GM19239 (cell line): ENCODE data around the gene KHK.
A peak's percentile ranks its signal among the peaks of the same experiment; 100 is the strongest.

Experiments used
- DNase-seq: peaks from one replicate; pipeline ENCODE4 v3.0.0; 2011; ENCODE audit warnings: low spot score; ENCODE audit not compliant: insufficient read length
- FAIRE-seq: peaks from 2 replicates; lab custom pipeline; 2011; peaks lifted over from hg19 to GRCh38; lab: Jason Lieb, UNC

Gene KHK

DNA sequence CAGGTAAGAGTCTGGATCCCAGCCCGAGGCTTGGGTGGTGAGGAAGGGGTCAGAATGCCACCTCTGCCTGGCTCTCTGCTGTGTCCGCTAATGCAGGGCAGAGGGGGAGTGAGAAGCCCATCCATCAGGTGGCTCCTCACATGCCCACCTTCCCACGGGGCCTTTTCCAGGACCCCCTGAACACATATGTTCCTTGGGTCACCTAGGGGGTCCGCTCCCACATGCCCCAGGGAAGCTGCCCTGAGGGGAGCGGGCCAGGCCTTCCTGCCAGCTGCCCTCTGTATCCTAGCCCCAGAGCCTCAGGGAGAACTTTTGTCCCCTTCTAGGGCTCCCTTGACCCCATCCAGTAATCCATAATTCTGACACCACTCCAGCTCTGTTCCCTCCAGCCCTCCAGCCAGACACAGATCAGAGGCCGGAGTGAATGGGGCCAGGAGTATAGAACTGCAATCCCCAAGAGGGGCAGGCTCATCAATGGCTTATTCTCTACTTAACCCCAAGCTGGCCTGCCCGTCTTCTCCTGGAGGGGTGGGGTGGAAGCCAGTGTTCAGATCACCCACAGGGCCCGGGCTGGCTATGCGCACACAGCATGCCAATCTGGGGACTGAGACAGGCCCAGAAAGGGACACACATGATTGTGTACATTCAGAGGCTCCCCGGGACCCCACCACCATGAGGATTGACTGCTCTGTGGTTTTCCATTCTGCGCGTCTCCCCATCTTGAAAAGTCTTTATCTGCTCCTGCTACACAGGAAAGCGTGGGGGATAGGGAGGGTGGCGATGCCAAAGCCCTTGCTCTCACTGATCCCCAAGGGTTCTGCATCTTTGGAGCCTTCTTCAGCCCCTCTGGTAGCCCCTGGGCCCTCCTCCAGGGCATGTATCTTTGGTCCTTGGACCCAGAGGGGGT, 7.1 kb upstream of the KHK start:
- DNase-seq, result no peak
- no peak for FAIRE-seq

- FAIRE-seq (no peak), DNase-seq (no peak)
These were observed 6.5 kb upstream of the KHK start for GRCh38 chr2:27080140-27080469.

DNA sequence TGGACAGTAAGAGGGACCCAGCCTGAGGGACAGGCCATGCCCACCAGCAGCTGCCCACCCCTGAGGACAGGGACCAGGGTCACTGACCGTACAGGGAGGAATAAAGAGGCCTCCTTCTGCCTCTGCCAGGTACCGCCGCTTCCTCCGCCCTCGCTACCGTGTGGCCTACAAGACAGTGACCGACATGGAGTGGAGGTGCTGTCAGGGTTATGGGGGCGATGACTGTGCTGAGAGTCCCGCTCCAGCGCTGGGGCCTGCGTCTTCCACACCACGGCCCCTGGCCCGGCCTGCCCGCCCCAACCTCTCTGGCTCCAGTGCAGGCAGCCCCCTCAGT, 6.0 kb upstream of the KHK start:
- no peak for DNase-seq

GRCh38 chr2:27081984-27082772, 4.4 kb upstream of the KHK start:
- DNase-seq (no peak), FAIRE-seq (no peak)

More for the DNA sequence above, 6.0 kb upstream of the KHK start:
- FAIRE-seq, result no peak

DNA sequence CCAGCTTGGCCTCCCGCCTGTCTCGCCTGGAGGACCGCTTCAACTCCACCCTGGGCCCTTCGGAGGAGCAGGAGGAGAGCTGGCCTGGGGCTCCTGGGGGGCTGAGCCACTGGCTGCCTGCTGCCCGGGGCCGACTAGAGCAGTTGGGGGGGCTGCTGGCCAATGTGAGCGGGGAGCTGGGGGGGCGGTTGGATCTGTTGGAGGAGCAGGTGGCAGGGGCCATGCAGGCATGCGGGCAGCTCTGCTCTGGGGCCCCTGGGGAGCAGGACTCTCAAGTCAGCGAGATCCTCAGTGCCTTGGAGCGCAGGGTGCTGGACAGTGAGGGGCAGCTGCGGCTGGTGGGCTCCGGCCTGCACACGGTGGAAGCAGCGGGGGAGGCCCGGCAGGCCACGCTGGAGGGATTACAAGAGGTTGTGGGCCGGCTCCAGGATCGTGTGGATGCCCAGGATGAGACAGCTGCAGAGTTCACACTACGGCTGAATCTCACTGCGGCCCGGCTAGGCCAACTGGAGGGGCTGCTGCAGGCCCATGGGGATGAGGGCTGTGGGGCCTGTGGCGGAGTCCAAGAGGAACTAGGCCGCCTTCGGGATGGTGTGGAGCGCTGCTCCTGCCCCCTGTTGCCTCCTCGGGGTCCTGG, 3.7 kb upstream of the KHK start:
- DNase-seq (no peak), FAIRE-seq (no peak)

GRCh38 chr2:27083410-27084296, 2.9 kb upstream of the KHK start:
- FAIRE-seq (no peak), DNase-seq (no peak)

- FAIRE-seq, result no peak
These were observed 2.1 kb upstream of the KHK start for GRCh38 chr2:27084297-27085061.

GRCh38 chr2:27085062-27085672, 1.4 kb upstream of the KHK start:
- FAIRE-seq (no peak), DNase-seq (no peak)

More at GRCh38 chr2:27084297-27085061, 2.1 kb upstream of the KHK start:
- DNase-seq, result no peak

DNA sequence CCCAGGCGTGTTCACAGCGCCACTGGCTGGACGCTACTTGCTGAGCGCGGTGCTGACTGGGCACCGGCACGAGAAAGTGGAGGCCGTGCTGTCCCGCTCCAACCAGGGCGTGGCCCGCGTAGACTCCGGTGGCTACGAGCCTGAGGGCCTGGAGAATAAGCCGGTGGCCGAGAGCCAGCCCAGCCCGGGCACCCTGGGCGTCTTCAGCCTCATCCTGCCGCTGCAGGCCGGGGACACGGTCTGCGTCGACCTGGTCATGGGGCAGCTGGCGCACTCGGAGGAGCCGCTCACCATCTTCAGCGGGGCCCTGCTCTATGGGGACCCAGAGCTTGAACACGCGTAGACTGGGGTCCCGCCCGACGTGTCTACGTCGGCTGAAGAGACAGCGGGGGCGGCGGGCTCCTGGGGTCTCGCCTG, 891 bp upstream of the KHK start:
- DNase-seq (no peak), FAIRE-seq (peak; percentile 42)

- DNase-seq, result peak; percentile 95
- no peak for FAIRE-seq
These were observed 365 bp upstream of the KHK start for GRCh38 chr2:27086090-27086723.

GRCh38 chr2:27087823-27088410, 1.3 kb downstream of the KHK start:
- FAIRE-seq (no peak), DNase-seq (no peak)

DNA sequence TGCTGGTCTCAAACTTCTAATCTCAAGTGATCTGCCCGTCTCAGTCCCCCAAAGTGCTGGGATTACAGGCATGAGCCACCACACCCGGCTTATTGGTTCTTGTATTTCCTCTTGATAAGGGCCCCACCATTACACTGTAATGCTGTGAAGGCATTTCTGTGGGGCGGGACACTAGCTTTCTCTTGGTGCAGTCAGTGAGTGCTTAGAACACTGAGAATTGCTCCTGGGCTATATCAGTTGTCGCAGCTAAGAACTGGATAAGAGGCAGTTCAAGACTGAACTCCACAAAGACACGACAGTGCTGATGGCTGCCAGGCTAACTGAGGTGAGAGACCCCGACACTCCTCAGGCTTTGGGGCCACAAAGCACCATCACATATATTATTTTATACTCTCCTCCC, 2.1 kb downstream of the KHK start:
- FAIRE-seq, result no peak

GRCh38 chr2:27089111-27089954, 2.8 kb downstream of the KHK start:
- DNase-seq (no peak), FAIRE-seq (no peak)

More for the DNA sequence above, 2.1 kb downstream of the KHK start:
- no peak for DNase-seq

GRCh38 chr2:27091746-27092695, 5.4 kb downstream of the KHK start:
- FAIRE-seq (no peak), DNase-seq (no peak)

- no peak for FAIRE-seq
- no peak for DNase-seq
These were observed 6.3 kb downstream of the KHK start for GRCh38 chr2:27092696-27093429.
